ENCODE results near the gene COPS7A. TPM values are rescaled to one million over a fixed set of nuclear protein-coding genes. Genes with fewer than 3 reads are reported as not detected.

Gene COPS7A
- total RNA-seq, 3 donors from 2014 or later = 52.1 to 72.2 (median 59.9) TPM

- Histone ChIP-seq H3K9me3 (no peaks in the 10 kb centered on the region), H3K4me3 (peak overlapping the region in 1 of 3 donors; percentile 46), H3K27ac (peak overlapping the region in 1 of 2 donors; percentile 9), H3K36me3 (no peaks in the 10 kb centered on the region), H3K27me3 (no peaks in the 10 kb centered on the region), H3K4me1 (peaks cover 2 to 13% of the 10 kb centered on the region in 2 donors)
- intact Hi-C loops (cut with DNase I; ENCODE audit: low total_unique reads) = no loop called here
- DNase-seq (ENCODE audit: low spot score in 2 of 2) = no peak
- TF ChIP-seq, protein P1, sequence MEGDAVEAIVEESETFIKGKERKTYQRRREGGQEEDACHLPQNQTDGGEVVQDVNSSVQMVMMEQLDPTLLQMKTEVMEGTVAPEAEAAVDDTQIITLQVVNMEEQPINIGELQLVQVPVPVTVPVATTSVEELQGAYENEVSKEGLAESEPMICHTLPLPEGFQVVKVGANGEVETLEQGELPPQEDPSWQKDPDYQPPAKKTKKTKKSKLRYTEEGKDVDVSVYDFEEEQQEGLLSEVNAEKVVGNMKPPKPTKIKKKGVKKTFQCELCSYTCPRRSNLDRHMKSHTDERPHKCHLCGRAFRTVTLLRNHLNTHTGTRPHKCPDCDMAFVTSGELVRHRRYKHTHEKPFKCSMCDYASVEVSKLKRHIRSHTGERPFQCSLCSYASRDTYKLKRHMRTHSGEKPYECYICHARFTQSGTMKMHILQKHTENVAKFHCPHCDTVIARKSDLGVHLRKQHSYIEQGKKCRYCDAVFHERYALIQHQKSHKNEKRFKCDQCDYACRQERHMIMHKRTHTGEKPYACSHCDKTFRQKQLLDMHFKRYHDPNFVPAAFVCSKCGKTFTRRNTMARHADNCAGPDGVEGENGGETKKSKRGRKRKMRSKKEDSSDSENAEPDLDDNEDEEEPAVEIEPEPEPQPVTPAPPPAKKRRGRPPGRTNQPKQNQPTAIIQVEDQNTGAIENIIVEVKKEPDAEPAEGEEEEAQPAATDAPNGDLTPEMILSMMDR (IDR thresholded peaks at IDR 0.05) = no peak
- TF ChIP-seq POLR2A (IDR thresholded peaks at IDR 0.05) (no peak), POLR2AphosphoS5 (IDR thresholded peaks at IDR 0.05) (no peak)
These were observed 49.9 kb downstream of the COPS7A start for GRCh38 chr12:6773590-6774351.

DNA sequence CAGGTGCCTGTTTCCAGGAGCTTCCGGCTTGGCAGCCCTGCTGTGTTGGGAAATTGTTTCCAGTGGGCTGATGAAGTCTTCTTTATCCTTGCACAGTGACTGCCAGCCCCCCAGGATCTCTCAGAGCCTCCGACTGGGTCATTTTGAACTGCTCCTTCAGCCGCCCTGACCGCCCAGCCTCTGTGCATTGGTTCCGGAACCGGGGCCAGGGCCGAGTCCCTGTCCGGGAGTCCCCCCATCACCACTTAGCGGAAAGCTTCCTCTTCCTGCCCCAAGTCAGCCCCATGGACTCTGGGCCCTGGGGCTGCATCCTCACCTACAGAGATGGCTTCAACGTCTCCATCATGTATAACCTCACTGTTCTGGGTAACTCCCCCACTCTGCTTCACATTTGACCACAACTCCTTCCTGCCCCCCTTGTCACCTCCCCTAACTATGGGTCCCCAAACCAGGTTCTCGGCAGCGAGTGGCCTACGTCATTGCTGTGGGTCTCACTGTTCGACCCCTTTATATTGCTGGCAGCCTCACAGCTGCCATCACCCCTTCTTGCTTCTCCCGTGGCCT lies 50.7 kb downstream of the COPS7A start:
- H3K4me1 ChIP-seq = peaks cover 0 to 7% of the 10 kb centered on the region in 2 donors

DNA sequence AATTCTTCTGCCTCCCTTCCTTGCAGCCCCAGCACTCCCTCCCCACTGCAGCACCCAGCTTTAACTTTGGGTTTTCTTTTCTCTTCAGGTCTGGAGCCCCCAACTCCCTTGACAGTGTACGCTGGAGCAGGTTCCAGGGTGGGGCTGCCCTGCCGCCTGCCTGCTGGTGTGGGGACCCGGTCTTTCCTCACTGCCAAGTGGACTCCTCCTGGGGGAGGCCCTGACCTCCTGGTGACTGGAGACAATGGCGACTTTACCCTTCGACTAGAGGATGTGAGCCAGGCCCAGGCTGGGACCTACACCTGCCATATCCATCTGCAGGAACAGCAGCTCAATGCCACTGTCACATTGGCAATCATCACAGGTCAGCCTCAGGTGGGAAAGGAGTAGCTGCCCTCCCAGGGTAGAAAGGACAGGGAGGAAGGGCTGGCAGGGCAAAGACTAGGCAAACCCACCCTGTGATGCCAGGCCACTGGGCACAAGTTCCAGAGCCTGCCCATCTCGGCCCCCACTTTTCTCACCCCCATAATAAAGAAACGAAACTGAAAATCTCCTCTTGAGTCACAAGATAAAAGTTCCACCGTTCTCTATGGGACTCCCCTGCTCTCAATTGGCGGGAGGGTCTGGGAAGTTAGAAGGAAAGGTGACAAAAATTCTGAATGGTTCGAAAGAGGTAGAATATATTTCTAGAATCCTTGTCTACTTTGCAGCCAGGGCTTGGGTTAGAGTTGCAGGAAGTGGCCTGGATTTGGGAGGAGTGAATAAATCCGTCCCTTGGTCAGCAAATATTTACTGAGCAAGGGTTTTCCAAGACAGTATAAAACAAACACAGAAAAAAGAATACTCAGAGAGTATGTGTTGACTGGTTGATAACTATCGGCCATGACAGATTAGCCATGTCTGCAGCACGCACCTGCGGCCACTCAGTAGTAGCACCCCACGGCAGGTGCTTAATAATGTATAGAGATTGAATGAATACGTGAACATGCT lies 51.6 kb downstream of the COPS7A start:
- no peaks in the 10 kb centered on the region for H3K27me3 ChIP-seq
- H3K9me3 ChIP-seq = no peaks in the 10 kb centered on the region
- H3K27ac ChIP-seq = peak overlapping the region in 1 of 2 donors; percentile 58
- no peak for DNase-seq (ENCODE audit: low spot score in 2 of 2)
- H3K4me1 ChIP-seq = peaks cover 0 to 7% of the 10 kb centered on the region in 2 donors
- TF ChIP-seq, protein P1 (IDR thresholded peaks at IDR 0.05) = no peak
- TF ChIP-seq POLR2AphosphoS5 (IDR thresholded peaks at IDR 0.05) (no peak), POLR2A (IDR thresholded peaks at IDR 0.05) (no peak)
- H3K36me3 ChIP-seq = no peaks in the 10 kb centered on the region
- no peak overlapping the region for H3K4me3 ChIP-seq
- intact Hi-C loops (cut with DNase I; ENCODE audit: low total_unique reads) = no loop called here

More for the DNA sequence above, 50.7 kb downstream of the COPS7A start:
- no peak overlapping the region for H3K27ac ChIP-seq
- TF ChIP-seq POLR2A (IDR thresholded peaks at IDR 0.05) = no peak
- no peak for TF ChIP-seq POLR2AphosphoS5 (IDR thresholded peaks at IDR 0.05)
- TF ChIP-seq, protein P1 (IDR thresholded peaks at IDR 0.05) = no peak
- H3K9me3 ChIP-seq = no peaks in the 10 kb centered on the region
- no peak overlapping the region for H3K4me3 ChIP-seq
- intact Hi-C loops (cut with DNase I; ENCODE audit: low total_unique reads) = no loop called here
- no peak for DNase-seq (ENCODE audit: low spot score in 2 of 2)
- no peaks in the 10 kb centered on the region for H3K36me3 ChIP-seq
- H3K27me3 ChIP-seq = no peaks in the 10 kb centered on the region

DNA sequence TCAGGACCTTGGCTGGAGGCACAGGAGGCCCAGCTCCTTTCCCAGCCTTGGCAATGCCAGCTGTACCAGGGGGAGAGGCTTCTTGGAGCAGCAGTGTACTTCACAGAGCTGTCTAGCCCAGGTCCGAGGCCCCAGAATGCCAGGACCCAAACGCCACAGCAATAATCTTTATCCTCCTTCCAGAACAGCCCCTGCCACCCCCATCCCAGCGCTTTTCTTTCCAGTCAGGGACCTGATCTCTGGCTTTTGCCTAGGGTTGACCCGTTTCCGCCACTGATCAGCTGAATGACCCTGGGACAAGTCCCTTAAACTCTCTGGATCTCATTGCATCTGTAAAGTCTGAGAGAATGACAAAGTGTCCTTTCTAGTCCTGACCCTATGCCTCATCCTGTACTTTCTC lies 53.5 kb downstream of the COPS7A start:
- Histone ChIP-seq H3K27ac (no peak overlapping the region), H3K4me3 (no peak overlapping the region), H3K4me1 (peaks cover 0 to under 1% of the 10 kb centered on the region in 2 donors), H3K27me3 (no peaks in the 10 kb centered on the region), H3K9me3 (no peaks in the 10 kb centered on the region), H3K36me3 (no peaks in the 10 kb centered on the region)
- no peak for DNase-seq (ENCODE audit: low spot score in 2 of 2)
- intact Hi-C loops (cut with DNase I; ENCODE audit: low total_unique reads) = no loop called here
- TF ChIP-seq POLR2AphosphoS5 (IDR thresholded peaks at IDR 0.05) (no peak), POLR2A (IDR thresholded peaks at IDR 0.05) (no peak)
- TF ChIP-seq, protein P1 (IDR thresholded peaks at IDR 0.05) = no peak
